ENCODE data around the gene UPK3BL2.
"Not testable (repeated sequence)": the region's sequence is repeated elsewhere in the genome, so short reads cannot be mapped to it uniquely, and the experiment has no call there.

- TF ChIP-seq CTCF (IDR thresholded peaks at IDR 0.05; ENCODE audit: poor library complexity); EZH2 (IDR thresholded peaks at IDR 0.05; ENCODE audit: borderline replicate concordance): not testable (repeated sequence)
Measured at GRCh38 chr7:102592477-102593019, 49.1 kb upstream of the UPK3BL2 start.

All from hepatocyte (in vitro differentiated cells).